ENCODE results near the gene CTXN2.

The CTXN2 gene

DNA sequence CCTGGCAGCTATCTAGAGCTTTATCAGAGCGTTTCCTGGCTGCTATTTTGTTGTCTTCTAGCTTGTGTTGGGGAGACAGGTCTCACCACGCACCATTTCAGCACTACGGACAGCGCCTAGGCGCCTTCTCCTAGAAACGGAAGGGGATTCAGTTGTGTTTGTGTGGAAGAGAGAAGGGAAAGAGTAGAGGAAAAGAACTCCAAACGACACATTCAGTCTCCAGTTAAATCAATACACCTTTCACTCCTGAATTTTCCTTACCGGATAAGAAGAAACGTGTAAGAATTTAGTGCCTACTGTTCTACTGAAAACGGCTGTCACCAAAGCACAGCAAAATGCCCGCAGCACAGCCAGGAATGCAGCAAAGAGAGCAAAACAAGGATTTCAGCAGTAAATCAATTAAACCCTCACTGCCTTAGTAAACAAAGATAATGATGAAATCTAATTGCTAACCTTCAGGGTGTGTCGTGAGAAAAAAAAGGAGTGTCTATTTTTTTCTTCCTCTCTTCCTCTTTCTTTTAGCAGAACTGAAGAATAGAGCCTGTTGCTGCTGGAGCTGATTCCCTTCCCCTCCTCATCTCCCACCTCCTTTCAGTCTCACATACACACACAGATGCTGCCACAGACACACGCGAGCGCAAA lies 412 bp upstream of the CTXN2 start:
- DNase-seq (ENCODE audit: low read depth in 1 of 2, low spot score in 1 of 2), result peak; percentile 3 to 21

GRCh38 chr15:48202068-48202467 lies 10.6 kb downstream of the CTXN2 start:
- Histone ChIP-seq H3K27ac (replicated peaks) (no peak overlapping the region), H3K4me3 (replicated peaks; ENCODE audit: insufficient read depth, low read length) (no peak overlapping the region), H3K27me3 (ENCODE audit: insufficient read depth, poor library complexity, severe bottlenecking) (peaks cover 2% of the 10 kb centered on the region)
- DNase-seq (ENCODE audit: low read depth in 1 of 2, low spot score in 1 of 2), result no peak
- no peak for TF ChIP-seq REST (IDR thresholded peaks at IDR 0.05; ENCODE audit: insufficient replicate concordance, low read depth)
- TF ChIP-seq, protein P1, sequence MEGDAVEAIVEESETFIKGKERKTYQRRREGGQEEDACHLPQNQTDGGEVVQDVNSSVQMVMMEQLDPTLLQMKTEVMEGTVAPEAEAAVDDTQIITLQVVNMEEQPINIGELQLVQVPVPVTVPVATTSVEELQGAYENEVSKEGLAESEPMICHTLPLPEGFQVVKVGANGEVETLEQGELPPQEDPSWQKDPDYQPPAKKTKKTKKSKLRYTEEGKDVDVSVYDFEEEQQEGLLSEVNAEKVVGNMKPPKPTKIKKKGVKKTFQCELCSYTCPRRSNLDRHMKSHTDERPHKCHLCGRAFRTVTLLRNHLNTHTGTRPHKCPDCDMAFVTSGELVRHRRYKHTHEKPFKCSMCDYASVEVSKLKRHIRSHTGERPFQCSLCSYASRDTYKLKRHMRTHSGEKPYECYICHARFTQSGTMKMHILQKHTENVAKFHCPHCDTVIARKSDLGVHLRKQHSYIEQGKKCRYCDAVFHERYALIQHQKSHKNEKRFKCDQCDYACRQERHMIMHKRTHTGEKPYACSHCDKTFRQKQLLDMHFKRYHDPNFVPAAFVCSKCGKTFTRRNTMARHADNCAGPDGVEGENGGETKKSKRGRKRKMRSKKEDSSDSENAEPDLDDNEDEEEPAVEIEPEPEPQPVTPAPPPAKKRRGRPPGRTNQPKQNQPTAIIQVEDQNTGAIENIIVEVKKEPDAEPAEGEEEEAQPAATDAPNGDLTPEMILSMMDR (IDR thresholded peaks at IDR 0.05; ENCODE audit: insufficient read depth, low read length), result no peak
- no peak for TF ChIP-seq GABPA (IDR thresholded peaks at IDR 0.05; ENCODE audit: low read depth)
- no peak for TF ChIP-seq POLR2AphosphoS5 (IDR thresholded peaks at IDR 0.05; ENCODE audit: low read depth)
- TF ChIP-seq SPI1 (IDR thresholded peaks at IDR 0.05; ENCODE audit: borderline replicate concordance, low read depth), result no peak

More for the DNA sequence above, 412 bp upstream of the CTXN2 start:
- Histone ChIP-seq H3K4me3 (replicated peaks; ENCODE audit: insufficient read depth, low read length) (no peak overlapping the region), H3K27me3 (ENCODE audit: insufficient read depth, poor library complexity, severe bottlenecking) (peaks cover 4% of the 10 kb centered on the region), H3K27ac (replicated peaks) (no peak overlapping the region)
- TF ChIP-seq POLR2AphosphoS5 (IDR thresholded peaks at IDR 0.05; ENCODE audit: low read depth) (no peak), SPI1 (IDR thresholded peaks at IDR 0.05; ENCODE audit: borderline replicate concordance, low read depth) (no peak), GABPA (IDR thresholded peaks at IDR 0.05; ENCODE audit: low read depth) (no peak), REST (IDR thresholded peaks at IDR 0.05; ENCODE audit: insufficient replicate concordance, low read depth) (peak; percentile 100)

GRCh38 chr15:48205981-48206380 lies 14.5 kb downstream of the CTXN2 start, which contains the start of gene SLC12A1:
Gene SLC12A1, plus strand, starts transcription at chr15:48206302. Its CDS starts 1,418 bp downstream, at chr15:48207720.
- Histone ChIP-seq H3K27ac (replicated peaks) (no peak within 1 kb of the TSS), H3K4me3 (replicated peaks; ENCODE audit: insufficient read depth, low read length) (no peak within 1 kb of the TSS), H3K27me3 (ENCODE audit: insufficient read depth, poor library complexity, severe bottlenecking) (no peaks in the 10 kb centered on the region)
- no peak for DNase-seq (ENCODE audit: low read depth in 1 of 2, low spot score in 1 of 2)
- TF ChIP-seq REST (IDR thresholded peaks at IDR 0.05; ENCODE audit: insufficient replicate concordance, low read depth) (no peak), POLR2AphosphoS5 (IDR thresholded peaks at IDR 0.05; ENCODE audit: low read depth) (no peak), SPI1 (IDR thresholded peaks at IDR 0.05; ENCODE audit: borderline replicate concordance, low read depth) (no peak), GABPA (IDR thresholded peaks at IDR 0.05; ENCODE audit: low read depth) (no peak)
- TF ChIP-seq, protein P1 (IDR thresholded peaks at IDR 0.05; ENCODE audit: insufficient read depth, low read length), result no peak
